GM19455 (cell line): Measurements from ENCODE around the gene OOSP3.
"Not testable (repeated sequence)": the region's sequence is repeated elsewhere in the genome, so short reads cannot be mapped to it uniquely, and the experiment has no call there.

ENCODE experiments used
- ATAC-seq: cut with Tn5 transposase; IDR thresholded peaks from one replicate; pipeline ENCODE4 v1.9.1; 2021; ENCODE audit not compliant: unreplicated experiment

The OOSP3 gene

DNA sequence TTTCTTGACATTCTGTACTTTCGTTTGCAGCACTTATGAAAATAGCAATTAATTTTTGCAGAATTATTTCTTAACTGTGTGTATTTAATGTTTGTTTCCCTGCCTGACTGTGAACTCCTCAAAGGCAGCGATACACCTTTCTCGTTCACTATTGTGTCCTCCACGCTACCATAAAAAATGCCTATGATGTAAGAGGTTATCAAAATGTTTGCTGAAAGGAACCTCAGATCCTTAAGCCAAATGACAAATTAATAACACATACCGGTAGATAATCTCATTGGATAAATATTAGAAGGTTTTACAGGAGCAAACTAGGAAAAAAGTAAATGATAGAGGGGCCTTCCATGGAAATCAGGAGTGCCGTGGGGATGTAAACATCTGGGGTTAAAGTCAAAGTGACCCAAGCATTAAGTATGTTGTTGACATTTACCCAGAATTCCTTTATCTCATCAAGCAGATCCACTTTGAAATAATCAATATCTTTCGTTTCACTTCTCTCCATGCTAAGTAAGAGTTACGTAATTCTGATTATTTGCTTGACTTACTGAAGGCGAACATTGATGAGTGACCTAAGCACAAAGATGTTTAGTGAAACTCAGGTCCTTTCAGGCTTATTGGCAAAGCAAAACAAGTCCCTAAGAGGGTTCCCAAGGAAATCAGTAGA lies 2.6 kb upstream of the OOSP3 start:
- no peak for ATAC-seq

DNA sequence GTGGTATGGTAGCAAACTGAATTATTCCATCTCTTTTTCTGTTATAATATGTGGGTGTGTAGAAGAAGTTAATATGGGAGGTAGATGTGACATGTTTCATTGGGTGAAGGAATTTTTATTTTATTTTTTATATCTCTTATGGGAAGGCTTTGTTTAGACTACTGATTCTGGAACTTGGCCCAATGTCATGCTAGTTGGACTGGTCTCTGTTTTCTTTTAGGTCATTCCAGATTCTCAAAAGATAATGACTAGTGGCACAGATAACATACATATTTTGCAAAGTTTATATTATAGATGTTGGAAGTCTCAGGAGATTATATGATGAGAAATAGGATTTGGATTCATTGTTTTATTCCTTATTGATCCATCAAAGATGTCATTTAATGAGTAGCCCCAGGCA lies 1.3 kb upstream of the OOSP3 start:
- ATAC-seq: no peak

DNA sequence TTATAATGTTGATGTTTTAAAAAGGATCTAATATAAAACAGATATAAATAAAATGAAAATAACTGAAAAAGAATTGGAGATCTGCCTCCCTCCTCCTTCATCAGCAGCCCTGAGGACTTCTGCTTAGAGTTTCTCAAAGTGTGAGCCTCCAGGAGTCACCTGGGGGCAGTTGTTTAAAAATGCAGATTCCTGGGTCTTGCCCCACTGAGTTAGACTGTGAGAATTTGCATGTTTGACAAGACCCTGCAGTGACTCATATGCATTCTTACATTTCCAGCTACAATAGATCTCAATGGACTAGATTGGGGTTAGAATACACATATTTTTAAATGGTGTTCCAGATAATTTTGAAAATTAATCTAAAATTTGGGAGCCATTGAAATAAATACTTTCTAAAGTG lies 798 bp upstream of the OOSP3 start:
- ATAC-seq: no peak

DNA sequence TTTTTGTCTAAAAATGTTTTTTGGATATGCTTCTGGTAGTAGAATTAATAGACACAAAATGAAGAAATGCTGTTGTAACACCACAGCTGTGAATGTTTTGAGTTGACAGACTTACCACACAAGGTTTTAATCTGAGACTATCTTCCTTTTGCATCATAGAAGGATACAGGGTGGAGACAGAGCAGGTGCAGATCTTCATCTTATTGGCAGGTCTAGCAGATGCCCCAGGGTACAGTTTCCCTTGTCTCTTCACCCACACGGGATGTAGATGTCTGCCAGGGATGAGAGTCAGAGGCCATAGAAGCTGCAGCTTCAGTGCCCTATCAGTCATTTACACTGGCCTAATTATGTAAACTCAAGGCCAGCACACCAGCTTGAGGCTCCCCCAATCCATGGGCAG lies 985 bp downstream of the OOSP3 start:
- no peak for ATAC-seq

DNA sequence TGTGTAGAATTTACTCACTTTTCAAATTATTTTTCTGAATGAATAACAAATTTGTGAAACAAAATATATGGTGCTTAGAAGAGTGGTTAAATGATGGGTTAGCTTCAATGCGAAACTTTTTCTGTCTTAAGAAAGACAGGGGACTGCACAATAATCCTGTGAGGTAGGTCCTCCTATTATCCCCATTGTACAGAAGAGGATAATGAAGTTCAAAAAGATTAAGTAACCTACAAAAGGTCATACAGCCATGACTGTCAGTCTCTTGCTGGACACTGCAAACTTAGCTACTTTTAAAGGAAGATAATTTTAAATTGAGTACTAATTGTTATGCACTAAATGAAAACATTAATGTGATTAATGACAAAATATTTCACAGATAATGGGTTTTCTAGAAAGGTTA lies 5.0 kb downstream of the OOSP3 start:
- ATAC-seq: no peak

DNA sequence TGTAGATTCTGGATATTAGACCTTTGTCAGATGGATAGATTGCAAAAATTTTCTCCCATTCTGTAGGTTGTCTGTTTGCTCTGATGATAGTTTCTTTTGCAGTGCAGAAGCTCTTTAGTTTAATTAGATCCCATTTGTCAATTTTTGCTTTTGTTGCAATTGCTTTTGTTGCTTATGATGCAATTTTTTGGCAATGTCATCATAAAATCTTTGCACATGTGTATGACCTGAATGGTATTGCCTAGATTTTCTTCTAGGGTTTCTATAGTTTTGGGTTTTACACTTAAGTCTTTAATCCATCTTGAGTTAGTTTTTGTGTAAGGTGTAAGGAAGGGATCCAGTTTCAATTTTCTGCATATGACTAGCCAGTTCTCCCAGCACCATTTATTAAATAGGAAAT lies 8.6 kb downstream of the OOSP3 start:
- not testable (repeated sequence) for ATAC-seq

DNA sequence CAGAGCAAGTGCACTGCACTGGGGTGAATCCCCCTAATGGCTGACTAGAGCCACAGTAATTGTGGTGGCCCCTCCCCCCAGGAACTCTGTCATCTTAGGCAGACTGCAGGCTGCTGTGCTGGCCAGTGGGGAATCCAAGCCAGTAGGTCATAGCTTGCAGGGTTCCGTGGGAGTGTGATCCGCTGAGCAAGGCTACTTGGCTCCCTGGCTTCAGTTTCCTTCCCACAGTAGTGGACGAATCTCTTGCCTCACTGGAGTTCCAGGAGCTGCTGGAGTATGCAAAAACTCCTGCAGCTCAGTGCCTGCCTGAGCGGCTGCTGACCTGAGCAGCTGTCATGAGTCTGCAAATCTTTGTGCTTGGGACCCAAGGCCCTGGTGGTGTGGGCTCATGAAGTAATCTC lies 13.2 kb downstream of the OOSP3 start:
- ATAC-seq: no peak

DNA sequence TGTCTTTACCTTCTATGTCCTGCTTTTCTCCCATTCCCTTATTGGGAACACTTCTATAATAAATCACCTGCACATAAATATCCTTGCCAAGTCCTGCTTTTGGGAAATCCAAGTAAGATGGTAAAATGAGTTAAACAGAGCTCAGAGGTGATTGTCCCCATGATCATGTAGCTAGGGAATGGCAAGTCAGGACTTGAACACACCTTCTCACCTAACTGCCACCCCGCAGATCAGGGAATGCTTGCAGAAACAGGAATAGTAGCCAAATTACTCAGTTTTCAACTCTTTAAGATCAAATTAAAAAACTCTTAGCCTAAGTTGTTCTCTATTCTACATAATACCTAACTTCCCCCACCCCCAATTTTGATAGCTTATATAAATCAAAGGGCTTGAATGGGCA lies 16.0 kb downstream of the OOSP3 start:
- no peak for ATAC-seq

DNA sequence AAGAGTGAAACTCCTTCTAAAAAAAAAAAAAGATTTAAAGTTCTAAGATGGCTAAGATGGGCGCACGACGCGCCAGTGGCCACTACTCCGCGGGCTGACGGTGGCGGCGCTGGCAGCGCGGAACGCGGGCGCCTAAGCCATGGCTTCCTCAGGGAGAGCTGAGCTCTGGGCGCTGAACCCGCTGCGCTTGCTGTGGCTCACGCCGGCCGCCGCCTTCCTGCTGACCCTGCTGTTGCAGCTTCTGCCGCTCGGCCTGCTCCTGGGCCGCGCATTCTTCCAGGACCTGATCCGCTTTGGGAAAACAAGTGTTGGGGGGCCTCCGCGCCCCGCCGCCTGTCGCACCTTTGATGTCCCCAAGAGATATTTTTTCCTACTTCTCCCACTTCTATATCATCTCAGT lies 19.5 kb downstream of the OOSP3 start:
- no peak for ATAC-seq

DNA sequence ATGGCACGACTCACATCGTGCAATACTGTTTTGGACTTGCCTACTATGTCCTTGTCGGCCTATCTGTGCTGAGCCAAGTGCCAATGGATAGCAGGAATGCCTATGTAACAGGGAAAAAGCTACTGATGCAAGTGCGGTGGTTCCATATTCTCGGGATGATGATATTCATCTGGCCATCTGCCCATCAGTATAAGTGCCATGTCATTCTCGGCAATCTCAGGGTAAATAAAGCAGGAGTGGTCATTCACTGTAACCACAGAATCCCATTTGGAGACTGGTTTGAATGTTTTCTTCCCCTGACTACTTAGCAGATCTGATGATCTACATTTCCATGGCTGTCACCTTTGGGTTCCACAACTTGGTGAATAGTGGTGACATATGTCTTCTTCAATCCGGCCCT lies 20.1 kb downstream of the OOSP3 start:
- ATAC-seq: no peak

DNA sequence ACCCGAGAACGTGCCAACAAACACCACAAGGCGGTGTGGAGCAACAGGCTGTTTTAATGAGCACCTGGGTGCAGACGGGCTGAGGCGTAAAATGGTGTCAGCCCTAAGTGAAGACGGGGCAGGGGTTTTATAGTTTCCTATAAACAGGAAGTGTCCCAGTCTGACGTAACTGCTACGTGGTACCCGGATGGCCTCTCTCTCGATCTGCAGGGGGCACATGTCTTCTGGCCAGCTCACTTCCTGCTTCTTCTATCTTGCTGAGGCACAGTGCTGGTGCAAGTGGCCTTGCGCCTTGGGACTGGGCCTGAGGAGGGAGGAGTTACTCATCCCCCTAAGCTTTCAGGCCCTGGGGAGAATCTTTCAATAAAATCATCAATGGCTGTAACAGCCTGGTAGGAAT lies 20.9 kb downstream of the OOSP3 start:
- ATAC-seq: no peak

DNA sequence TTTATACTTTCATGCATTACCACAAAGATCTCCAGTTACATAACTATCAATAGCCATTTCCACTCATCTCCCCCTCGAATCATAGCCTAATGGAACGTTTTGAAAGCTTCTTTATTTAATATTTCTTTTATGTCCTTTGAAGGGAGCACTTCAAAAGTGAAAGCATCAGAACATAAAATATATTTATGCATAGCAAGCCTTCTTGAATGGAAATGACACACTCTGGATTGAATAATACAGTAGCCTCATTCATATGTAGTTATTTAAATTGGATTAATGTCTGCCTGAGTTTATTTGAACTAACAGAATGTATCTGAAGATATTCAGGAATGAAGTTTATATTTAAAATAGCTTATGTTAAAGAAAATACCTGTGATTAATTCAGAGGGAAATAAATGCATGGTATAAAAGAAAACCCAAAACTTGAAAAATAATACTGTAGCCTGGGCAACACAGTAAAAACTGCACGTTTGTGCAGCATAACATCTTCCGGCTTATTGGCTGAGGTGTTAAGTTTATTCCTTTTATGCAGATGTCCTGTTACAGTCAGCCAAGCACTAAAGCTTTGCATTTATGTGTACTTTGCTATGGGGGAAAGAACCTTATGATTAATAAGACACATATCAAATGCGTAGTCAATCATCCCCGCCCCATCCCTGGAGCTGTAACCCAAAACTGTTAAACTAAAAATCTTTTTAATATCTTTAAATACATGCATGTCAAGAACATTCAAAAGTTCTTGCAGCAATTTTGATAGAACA lies 22.0 kb downstream of the OOSP3 start:
- no peak for ATAC-seq

DNA sequence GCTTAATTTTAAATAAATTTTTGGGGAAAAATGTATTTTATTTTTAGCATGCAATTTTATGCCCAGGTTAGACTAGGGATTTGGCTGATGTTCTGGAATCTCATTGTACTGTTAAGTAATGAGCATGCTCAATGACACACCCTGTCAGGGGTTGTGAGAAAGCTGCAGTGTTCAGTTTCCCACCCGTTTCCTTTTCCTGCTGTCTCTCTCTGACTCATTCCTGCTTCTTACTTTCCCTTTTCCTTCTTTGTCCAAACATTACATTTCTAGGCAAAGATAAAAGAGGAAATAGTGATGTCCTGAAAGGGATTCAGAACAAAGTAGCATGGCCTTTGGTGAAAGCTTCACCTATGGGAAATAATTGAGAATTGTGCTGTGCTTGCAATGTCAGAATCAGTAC lies 22.7 kb downstream of the OOSP3 start:
- ATAC-seq: no peak

DNA sequence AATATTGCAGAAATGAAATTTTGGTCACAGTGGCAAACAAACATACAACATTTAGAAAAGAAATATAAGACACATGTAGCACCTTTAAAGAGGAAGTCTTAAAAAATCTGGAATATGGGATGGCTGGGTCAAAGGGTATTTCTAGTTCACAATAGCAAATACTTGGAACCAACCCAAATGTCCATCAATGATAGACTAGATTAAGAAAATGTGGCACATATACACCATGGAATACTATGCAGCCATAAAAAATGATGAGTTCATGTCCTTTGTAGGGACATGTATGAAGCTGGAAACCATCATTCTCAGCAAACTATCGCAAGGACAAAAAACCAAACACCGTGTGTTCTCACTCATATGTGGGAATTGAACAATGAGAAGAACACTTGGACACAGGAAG lies 25.0 kb downstream of the OOSP3 start:
- not testable (repeated sequence) for ATAC-seq

DNA sequence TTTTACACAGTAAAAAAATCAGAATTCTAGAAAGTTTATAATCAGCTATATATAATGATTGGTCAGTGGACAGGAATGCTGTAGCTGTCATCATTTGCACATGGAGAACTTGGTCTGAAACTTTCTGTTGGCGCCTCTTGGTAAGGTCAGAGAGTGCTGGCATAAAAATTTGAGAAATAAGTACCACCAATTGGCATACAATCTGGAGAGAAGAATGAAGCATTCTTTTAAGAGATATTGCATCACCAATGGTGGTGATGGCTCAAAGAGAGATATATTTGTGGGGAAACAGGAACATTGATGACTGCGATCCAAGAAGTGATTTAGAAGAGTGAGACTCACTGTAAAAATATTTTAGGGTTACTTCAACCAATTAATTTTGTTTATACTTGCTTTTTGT lies 39.9 kb downstream of the OOSP3 start:
- ATAC-seq: no peak

DNA sequence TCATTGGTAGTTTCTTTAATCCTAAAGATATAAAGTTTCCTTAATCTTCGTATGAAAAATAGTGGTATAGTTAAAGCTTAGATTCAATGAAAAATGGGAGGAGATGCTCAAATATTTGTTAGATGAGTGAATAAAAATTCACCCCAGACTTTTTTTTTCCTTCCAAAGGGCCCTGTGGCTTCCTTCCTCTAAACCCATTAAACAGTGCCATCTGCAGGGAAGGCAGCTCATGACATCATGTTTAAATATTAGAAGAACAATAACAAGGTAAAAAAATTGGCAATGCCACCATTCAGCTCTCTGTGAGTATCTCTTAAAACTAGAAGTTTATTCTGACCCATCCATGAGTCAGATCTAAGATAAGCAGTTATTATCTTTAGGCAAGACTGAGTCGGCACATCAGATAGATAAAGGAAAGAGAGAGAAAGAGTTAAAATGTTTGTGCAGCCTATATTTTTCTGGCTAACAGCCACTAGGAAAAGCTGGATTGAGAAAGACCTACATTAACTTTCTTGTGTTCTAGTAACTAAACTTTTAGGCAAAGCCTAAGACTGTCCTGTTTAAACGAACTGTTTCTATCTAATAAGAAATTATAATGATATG lies 40.5 kb downstream of the OOSP3 start:
- ATAC-seq: no peak

DNA sequence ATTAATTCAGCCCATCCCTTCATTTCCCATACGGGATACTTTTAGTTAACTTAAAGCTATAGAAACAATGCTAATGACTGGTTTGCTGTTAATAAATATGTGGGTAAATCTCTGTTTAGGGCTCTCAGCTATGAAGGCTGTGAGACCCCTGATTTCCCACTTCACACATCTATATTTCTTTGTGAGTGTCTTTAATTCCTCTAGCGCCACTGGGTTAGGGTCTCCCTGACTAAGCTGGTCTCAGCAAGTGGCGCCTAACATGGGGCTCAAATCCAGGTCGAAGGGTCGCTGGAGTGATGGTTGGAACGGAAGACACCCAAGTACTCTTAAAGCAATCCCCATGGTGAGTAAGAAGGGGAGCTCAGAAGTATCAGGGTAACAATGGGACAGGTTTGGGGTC lies 45.2 kb downstream of the OOSP3 start:
- no peak for ATAC-seq

DNA sequence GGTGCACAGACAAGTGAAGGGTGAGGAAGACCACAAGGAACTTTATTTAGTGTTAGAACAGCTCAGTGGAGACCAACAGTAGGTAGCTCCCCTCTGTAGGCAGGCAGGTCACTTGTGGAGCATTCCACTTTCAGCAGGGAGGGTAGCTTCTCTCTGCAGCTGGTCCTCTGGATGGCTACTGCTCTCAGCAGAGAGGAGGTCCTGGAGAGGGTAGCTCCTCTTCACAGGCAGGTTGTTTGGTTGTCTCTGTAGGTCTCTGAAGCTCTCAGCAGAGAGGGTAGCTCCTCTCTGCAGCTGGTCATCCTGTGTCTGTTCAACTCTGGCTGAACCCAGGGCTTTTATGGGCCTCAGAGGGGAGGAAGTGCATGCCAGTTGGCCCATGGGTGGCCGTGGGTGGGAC lies 53.1 kb downstream of the OOSP3 start:
- no peak for ATAC-seq

DNA sequence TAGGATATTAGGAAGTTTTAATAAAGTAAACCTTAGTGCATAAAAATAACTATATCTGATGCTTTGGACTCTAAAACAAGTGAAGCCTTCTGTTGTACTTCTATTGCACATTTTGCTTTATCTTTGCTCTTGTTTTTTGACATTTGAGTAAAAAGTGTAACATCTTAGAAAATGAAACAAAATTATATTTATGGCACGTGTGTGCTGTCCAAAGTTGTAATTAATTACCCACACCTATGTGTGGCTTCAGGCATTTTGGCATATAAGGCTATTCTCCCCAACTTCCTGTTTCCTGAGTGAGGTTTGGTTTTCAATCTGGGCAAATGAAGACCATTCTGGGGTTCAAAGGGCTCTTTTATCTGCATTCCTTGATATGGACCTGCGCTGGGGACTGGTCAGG lies 59.5 kb downstream of the OOSP3 start, which contains the start of gene OOSP1:
Gene OOSP1, plus strand, starts transcription at position 301 of the 400 bp plus-strand sequence. Its CDS starts 23 bp downstream, at position 324.
- ATAC-seq: no peak

DNA sequence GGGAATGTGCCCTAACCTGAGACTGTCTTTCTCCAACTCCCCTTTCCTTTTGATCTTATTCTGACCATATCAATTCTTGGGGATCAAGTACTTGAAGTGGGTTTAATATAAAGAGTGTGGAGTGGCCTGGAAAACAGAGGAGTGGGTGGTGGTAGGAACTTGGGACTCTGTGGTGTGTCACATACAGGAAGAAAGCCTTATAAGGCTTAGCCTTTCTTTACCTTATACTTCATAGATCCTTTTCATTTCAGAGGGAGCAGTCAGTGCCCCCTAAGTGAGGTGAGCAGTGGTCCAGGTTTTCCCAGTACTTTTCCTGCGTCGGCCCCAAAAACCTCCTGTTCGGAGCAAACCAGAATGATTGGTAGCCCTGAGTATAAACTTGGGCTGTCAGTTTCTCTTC lies 60.1 kb downstream of the OOSP3 start:
- ATAC-seq: no peak

DNA sequence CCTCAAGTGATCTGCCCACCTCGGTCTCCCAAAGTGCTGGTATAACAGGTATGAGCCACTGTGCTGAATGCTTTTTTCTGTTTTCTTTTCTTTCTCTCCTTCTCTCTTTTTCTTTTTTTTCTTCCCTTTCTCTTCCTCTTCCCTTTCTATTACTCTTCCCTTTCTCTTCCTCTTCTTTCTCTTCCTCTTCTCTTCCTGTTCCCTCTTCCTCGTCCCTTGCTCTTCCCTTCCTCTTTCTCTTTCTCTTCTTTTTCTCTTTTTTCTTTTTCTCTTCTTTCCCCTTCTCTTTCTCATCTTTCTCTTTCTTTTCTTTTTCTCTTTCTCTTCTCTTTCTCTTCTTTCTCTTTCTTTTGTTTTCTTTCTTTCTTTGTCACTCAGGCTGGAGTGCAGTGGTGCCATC lies 60.9 kb downstream of the OOSP3 start:
- no peak for ATAC-seq

DNA sequence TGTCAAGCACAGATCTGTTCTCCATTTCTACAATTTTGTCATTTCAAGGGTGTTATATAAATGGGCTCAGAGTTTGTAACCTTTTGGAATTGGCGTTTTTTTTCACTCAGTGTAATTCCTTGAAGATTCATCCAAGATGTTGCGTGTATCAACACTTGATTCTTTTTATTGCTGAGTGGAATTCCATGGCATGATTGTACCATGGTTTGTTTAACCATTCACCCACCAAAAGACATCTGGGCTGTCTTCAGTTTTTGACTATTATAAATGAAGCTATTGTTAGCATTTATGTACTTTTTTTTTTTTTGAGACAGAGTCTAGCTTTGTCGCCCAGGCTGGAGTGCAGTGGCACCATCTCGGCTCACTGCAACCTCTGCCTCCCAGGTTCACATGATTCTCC lies 62.5 kb downstream of the OOSP3 start:
- no peak for ATAC-seq
